Gastrocnemius medialis (tissue), 4 donors: ENCODE data around the gene GMEB2.

ENCODE experiments used
- POLR2A ChIP-seq, 2 donors: fragments of 450-650 bp; IDR thresholded peaks; one replicate each; pipeline ENCODE4 v1.6.1; 2017; ENCODE audit warnings: antibody characterized with exemption in 2 of 2, mild to moderate bottlenecking in 2 of 2, moderate library complexity in 2 of 2
- TF ChIP-seq, protein P1 (sequence below), 5 experiments: fragments of 450-650 bp in 3 of 5; fragments of 200-600 bp in 2 of 5; sonication (generic) in 2 of 5; IDR thresholded peaks in 4 of 5; conservative IDR thresholded peaks in 1 of 5; 1 replicate in 4 of 5; 2 replicates in 1 of 5; pipeline ENCODE4 v1.5.1; 2016 to 2019; ENCODE audit warnings: antibody characterized with exemption in 5 of 5, mild to moderate bottlenecking in 3 of 5, moderate library complexity in 3 of 5

DNA sequence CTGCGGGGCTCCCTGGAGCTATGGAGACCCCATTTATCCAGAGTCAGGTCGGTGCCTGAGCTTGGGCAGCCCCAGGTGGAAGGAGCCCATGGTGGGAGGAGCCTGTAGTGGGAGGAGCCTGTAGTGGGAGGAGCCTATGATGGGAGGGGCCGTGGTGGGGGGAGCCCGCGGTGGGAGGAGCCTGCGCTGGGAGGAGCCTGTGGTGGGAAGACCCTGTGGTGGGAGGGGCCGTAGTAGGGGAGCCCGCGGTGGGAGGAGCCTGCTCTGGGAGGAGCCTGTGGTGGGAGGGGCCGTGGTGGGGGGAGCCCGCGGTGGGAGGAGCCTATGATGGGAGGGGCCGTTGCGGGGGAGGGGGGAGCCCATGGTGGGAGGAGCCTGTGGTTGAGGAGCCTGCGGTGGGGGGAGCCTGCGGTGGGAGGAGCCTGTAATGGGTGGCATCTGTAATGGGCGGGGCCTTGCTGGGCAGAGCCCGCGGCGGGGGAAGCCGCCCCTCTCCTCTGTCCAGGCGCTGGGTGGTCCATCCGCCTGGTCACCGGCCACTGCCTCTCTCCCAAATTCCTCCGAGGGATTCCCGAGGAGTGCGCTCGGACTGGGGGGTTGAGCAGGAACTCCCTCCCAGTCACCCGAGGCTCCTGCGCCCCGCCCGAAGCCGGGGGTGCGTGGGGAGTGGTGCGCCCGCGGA is 73.5 kb downstream of the GMEB2 start:
- TF ChIP-seq, protein P1, sequence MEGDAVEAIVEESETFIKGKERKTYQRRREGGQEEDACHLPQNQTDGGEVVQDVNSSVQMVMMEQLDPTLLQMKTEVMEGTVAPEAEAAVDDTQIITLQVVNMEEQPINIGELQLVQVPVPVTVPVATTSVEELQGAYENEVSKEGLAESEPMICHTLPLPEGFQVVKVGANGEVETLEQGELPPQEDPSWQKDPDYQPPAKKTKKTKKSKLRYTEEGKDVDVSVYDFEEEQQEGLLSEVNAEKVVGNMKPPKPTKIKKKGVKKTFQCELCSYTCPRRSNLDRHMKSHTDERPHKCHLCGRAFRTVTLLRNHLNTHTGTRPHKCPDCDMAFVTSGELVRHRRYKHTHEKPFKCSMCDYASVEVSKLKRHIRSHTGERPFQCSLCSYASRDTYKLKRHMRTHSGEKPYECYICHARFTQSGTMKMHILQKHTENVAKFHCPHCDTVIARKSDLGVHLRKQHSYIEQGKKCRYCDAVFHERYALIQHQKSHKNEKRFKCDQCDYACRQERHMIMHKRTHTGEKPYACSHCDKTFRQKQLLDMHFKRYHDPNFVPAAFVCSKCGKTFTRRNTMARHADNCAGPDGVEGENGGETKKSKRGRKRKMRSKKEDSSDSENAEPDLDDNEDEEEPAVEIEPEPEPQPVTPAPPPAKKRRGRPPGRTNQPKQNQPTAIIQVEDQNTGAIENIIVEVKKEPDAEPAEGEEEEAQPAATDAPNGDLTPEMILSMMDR (IDR thresholded peaks at IDR 0.05 in 4 of 5, conservative IDR thresholded peaks at IDR 0.05 in 1 of 5) = no peak
- TF ChIP-seq POLR2A (IDR thresholded peaks at IDR 0.05) = peak in 1 of 2 donors; percentile 22
